ENCODE results near the gene PRR23B.

- TF ChIP-seq RFX5 (IDR thresholded peaks at IDR 0.05): no peak
- no peak for TF ChIP-seq CTCF (IDR thresholded peaks at IDR 0.05)
- TF ChIP-seq CBX2 (IDR thresholded peaks at IDR 0.05; ENCODE audit: borderline replicate concordance, low read depth): no peak
- TF ChIP-seq REST (IDR thresholded peaks at IDR 0.05): no peak
- no peak for TF ChIP-seq MAX (IDR thresholded peaks at IDR 0.05)
- no peak for TF ChIP-seq CEBPB (IDR thresholded peaks at IDR 0.05)
- TF ChIP-seq RCOR1 (IDR thresholded peaks at IDR 0.05; ENCODE audit: low read depth, low read length): no peak
- no peak for TF ChIP-seq ELK1 (IDR thresholded peaks at IDR 0.05; ENCODE audit: low read depth, low read length)
- no peak for TF ChIP-seq MAFK (IDR thresholded peaks at IDR 0.05; ENCODE audit: partially characterized antibody)
- no peak for TF ChIP-seq POLR2A (IDR thresholded peaks at IDR 0.05; ENCODE audit: low read length)
These were observed 48.9 kb downstream of the PRR23B start for GRCh38 chr3:138971766-138972320.
